Endothelial cell of umbilical vein (primary cell): ENCODE data around the gene SENP6. TPM values are rescaled to one million over a fixed set of nuclear protein-coding genes. Genes with fewer than 3 reads are reported as not detected.

Experiments
- BruUV-seq: library from RNA; stranded (reverse); fragments of 400-500 nt; replicated peaks from 2 replicates; lab custom pipeline; 2021; lab: Mats Ljungman, UMichigan
- CTCF ChIA-PET: fragments of 300-600, 350-600 bp; sonication (Branson Sonifier 250); formaldehyde crosslinking; loops from one replicate; lab custom pipeline; 2021; ENCODE audit warnings: antibody characterized with exemption, inconsistent platforms; lab: Charles Lee
- POLR2A ChIA-PET: fragments of 300-600, 350-600 bp; sonication (Branson Sonifier 250); formaldehyde crosslinking; loops from one replicate; lab custom pipeline; 2021; ENCODE audit warnings: antibody characterized with exemption, inconsistent platforms; lab: Charles Lee
- DNase-seq: peaks from one replicate; pipeline ENCODE4 v3.0.0-alpha.2; 2011; ENCODE audit warnings: low read depth, low spot score
- FAIRE-seq: peaks from 2 replicates; lab custom pipeline; 2011; peaks lifted over from hg19 to GRCh38; lab: Jason Lieb, UNC
- H2AFZ ChIP-seq: 2 replicates; pipeline ENCODE4 v1.6.0; 2012; ENCODE audit warnings: low read depth, low read length, control low read depth, inconsistent platforms
- H3K27ac ChIP-seq: 2 replicates; pipeline ENCODE4 v1.5.1; 2011; ENCODE audit warnings: low read depth, mild to moderate bottlenecking, control low read depth, low read length, moderate library complexity; ENCODE audit not compliant: insufficient read depth
- H3K27me3 ChIP-seq, 2 experiments: 2 replicates each; pipeline versions ENCODE4 v1.6.0 to v1.6.1; 2011; ENCODE audit warnings: low read length in 2 of 2, mixed read lengths in 1 of 2; ENCODE audit not compliant: control insufficient read depth in 2 of 2, insufficient read depth in 2 of 2
- H3K36me3 ChIP-seq, 2 experiments: 2 replicates in 1 of 2; 3 replicates in 1 of 2; pipeline ENCODE4 v1.5.1; 2011; ENCODE audit warnings: low read length in 2 of 2, mild to moderate bottlenecking in 1 of 2, moderate library complexity in 1 of 2; ENCODE audit not compliant: control insufficient read depth in 2 of 2, insufficient read depth in 2 of 2; ENCODE audit errors: extremely low read depth in 1 of 2
- H3K4me1 ChIP-seq: 3 replicates; pipeline ENCODE4 v1.5.1; 2011; ENCODE audit warnings: mild to moderate bottlenecking, low read length; ENCODE audit not compliant: control insufficient read depth, insufficient read depth; ENCODE audit errors: extremely low read depth
- H3K4me2 ChIP-seq: 2 replicates; pipeline ENCODE4 v1.6.1; 2011; ENCODE audit warnings: low read length, control low read depth, mixed read lengths; ENCODE audit not compliant: insufficient read depth
- H3K4me3 ChIP-seq, 3 experiments: fragments of 200-600 bp in 1 of 3; sonication (generic), shearing (Covaris generic) in 1 of 3; replicated peaks in 1 of 3; 2 replicates each; pipeline ENCODE4 v1.5.1; 2011 to 2016; ENCODE audit warnings: control low read depth in 3 of 3, low read length in 3 of 3, mild to moderate bottlenecking in 2 of 3, inconsistent platforms in 1 of 3, low read depth in 1 of 3, moderate library complexity in 1 of 3; ENCODE audit not compliant: insufficient read depth in 1 of 3
- H3K79me2 ChIP-seq: 2 replicates; pipeline ENCODE4 v1.6.0; 2012; ENCODE audit warnings: low read length, inconsistent platforms; ENCODE audit not compliant: control insufficient read depth, insufficient read depth
- H3K9ac ChIP-seq: replicated peaks from 2 replicates; pipeline ENCODE3; 2011; ENCODE audit warnings: low read length, control low read depth; ENCODE audit not compliant: insufficient read depth; ENCODE audit errors: extremely low read depth
- H3K9me1 ChIP-seq: replicated peaks from 3 replicates; pipeline ENCODE4 v1.6.0; 2011; ENCODE audit warnings: mild to moderate bottlenecking, low read length; ENCODE audit not compliant: control insufficient read depth, insufficient read depth; ENCODE audit errors: extremely low read depth
- H3K9me3 ChIP-seq: replicated peaks from 2 replicates; pipeline ENCODE4 v1.5.1; 2012; ENCODE audit warnings: low read length, inconsistent platforms; ENCODE audit not compliant: control insufficient read depth, insufficient read depth
- H4K20me1 ChIP-seq: replicated peaks from 2 replicates; pipeline ENCODE3; 2011; ENCODE audit warnings: mild to moderate bottlenecking, low read length; ENCODE audit not compliant: control insufficient read depth, insufficient read depth; ENCODE audit errors: extremely low read depth
- EZH2 ChIP-seq: IDR thresholded peaks from 2 replicates; pipeline ENCODE4 v1.6.1; 2012; ENCODE audit warnings: borderline replicate concordance, low read depth, mild to moderate bottlenecking, moderate library complexity, low read length, inconsistent platforms; ENCODE audit not compliant: severe bottlenecking
- FOS ChIP-seq: IDR thresholded peaks from 2 replicates; pipeline ENCODE4 v1.6.1; 2011; ENCODE audit warnings: mild to moderate bottlenecking, low read length, moderate library complexity, borderline replicate concordance; ENCODE audit not compliant: insufficient read depth
- GATA2 ChIP-seq: IDR thresholded peaks from 2 replicates; pipeline ENCODE4 v1.7.0; 2011; ENCODE audit warnings: low read depth, mild to moderate bottlenecking, moderate library complexity, mixed read lengths, low read length; ENCODE audit not compliant: insufficient read length, insufficient read depth
- JUN ChIP-seq: IDR thresholded peaks from 2 replicates; pipeline ENCODE4 v1.6.1; 2011; ENCODE audit warnings: borderline replicate concordance, low read depth; ENCODE audit not compliant: insufficient read length, insufficient read depth
- MAX ChIP-seq: IDR thresholded peaks from 2 replicates; pipeline ENCODE4 v1.6.1; 2011; ENCODE audit not compliant: insufficient read depth, insufficient read length
- MYC ChIP-seq: IDR thresholded peaks from one replicate; pipeline ENCODE4 v1.6.1; 2011; ENCODE audit warnings: mild to moderate bottlenecking, low read depth, low read length
- POLR2A ChIP-seq: IDR thresholded peaks from 2 replicates; pipeline ENCODE4 v1.6.1; 2012; ENCODE audit warnings: low read depth, mild to moderate bottlenecking, control low read depth, low read length
- POLR2AphosphoS5 ChIP-seq: IDR thresholded peaks from 2 replicates; pipeline ENCODE4 v1.6.1; 2012; ENCODE audit warnings: low read depth, mild to moderate bottlenecking, control low read depth, low read length, moderate library complexity; ENCODE audit not compliant: insufficient read depth
- dilution Hi-C: fragments of 300-500 bp; cut with MboI; formaldehyde crosslinking; loops from one replicate; pipeline ENCODE4 v1.15.0; 2019; ENCODE audit warnings: low sequenced_read_pairs; ENCODE audit not compliant: extremely low pct_ligation_motif_present
- intact Hi-C: fragments of 100-400 bp; cut with micrococcal nuclease; formaldehyde crosslinking; loops from one replicate; pipeline ENCODE4 v1.10.0; 2022
- polyA plus RNA-seq, 4 experiments: library from polyadenylated mRNA; depleted of rRNA in 3 of 4; stranded (reverse) in 3 of 4; unstranded in 1 of 4; fragments of >200 nt; gene quantifications; 2 replicates each; pipeline versions ENCODE4 v1.2.1 to v1.2.3, GENCODE V29; 2011 to 2012; ENCODE audit warnings: missing spikeins in 1 of 4
- total RNA-seq: library from RNA; stranded (reverse); gene quantifications from 2 replicates; pipeline ENCODE4 v1.2.3, GENCODE V29; 2021
- TF ChIP-seq, protein P1 (sequence below), 2 donors: IDR thresholded peaks; 1 replicate in 1 of 2; 2 replicates in 1 of 2; pipeline ENCODE4 v1.5.1; 2011; ENCODE audit warnings: low read length in 2 of 2, mild to moderate bottlenecking in 2 of 2, moderate library complexity in 2 of 2, control low read depth in 1 of 2, inconsistent platforms in 1 of 2, low read depth in 1 of 2; ENCODE audit not compliant: insufficient read depth in 1 of 2; ENCODE audit errors: extremely low read depth in 1 of 2

SENP6 gene
- total and polyA plus RNA-seq, 2 donors (not counting 3 experiments of a cell fraction or from before 2014, with no cell fraction given): 11.5 to 99.1 TPM

DNA sequence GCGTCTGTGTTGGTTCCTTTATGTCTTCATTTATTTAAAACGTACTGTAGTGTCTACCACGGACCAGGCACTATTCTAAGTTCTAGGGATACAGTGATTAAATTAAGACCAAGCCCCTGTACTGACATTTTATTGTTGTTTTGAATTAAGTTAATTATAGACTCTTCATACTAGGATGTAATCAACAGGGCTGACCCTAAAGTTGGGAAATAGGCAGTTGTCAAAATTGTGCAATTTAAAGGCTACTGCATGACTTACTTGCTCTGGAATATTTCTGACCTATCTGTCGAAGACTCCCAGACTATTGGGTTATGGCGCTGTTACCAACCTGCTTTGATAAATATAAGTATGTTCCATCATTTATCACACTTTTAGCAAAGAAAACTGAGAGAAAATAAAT is 154.0 kb downstream of the SENP6 start:
- Histone ChIP-seq H3K4me1 (peaks cover 33% of the 10 kb centered on the region), H2AFZ (no peak overlapping the region), H4K20me1 (peaks cover 5% of the 10 kb centered on the region), H3K27ac (no peak overlapping the region), H3K9me1 (no peaks in the 10 kb centered on the region), H3K27me3 (no peaks in the 10 kb centered on the region), H3K79me2 (peaks cover 70% of the 10 kb centered on the region), H3K4me3 (no peak overlapping the region), H3K36me3 (no peaks in the 10 kb centered on the region), H3K9me3 (no peaks in the 10 kb centered on the region), H3K4me2 (no peak overlapping the region), H3K9ac (no peak overlapping the region)
- FAIRE-seq (no peak), DNase-seq (no peak)
- TF ChIP-seq GATA2: no peak
- no peak for TF ChIP-seq POLR2A
- no peak for TF ChIP-seq FOS
- TF ChIP-seq MAX: no peak
- no peak for TF ChIP-seq JUN
- TF ChIP-seq EZH2: no peak
- no peak for TF ChIP-seq MYC
- TF ChIP-seq, protein P1, sequence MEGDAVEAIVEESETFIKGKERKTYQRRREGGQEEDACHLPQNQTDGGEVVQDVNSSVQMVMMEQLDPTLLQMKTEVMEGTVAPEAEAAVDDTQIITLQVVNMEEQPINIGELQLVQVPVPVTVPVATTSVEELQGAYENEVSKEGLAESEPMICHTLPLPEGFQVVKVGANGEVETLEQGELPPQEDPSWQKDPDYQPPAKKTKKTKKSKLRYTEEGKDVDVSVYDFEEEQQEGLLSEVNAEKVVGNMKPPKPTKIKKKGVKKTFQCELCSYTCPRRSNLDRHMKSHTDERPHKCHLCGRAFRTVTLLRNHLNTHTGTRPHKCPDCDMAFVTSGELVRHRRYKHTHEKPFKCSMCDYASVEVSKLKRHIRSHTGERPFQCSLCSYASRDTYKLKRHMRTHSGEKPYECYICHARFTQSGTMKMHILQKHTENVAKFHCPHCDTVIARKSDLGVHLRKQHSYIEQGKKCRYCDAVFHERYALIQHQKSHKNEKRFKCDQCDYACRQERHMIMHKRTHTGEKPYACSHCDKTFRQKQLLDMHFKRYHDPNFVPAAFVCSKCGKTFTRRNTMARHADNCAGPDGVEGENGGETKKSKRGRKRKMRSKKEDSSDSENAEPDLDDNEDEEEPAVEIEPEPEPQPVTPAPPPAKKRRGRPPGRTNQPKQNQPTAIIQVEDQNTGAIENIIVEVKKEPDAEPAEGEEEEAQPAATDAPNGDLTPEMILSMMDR (IDR thresholded peaks at IDR 0.05; ENCODE audit: extremely low read depth in 1 of 2, insufficient read depth in 1 of 2, low read depth in 1 of 2, low read length in 2 of 2): no peak
- no peak for TF ChIP-seq POLR2AphosphoS5
- dilution Hi-C loops: no loop called here
- intact Hi-C loops: no loop called here
- ChIA-PET POLR2A (no interaction called here), CTCF (no interaction called here)
- BruUV-seq: no TSS peak
